ENCODE measurements around the gene LMTK3.

The LMTK3 gene

DNA sequence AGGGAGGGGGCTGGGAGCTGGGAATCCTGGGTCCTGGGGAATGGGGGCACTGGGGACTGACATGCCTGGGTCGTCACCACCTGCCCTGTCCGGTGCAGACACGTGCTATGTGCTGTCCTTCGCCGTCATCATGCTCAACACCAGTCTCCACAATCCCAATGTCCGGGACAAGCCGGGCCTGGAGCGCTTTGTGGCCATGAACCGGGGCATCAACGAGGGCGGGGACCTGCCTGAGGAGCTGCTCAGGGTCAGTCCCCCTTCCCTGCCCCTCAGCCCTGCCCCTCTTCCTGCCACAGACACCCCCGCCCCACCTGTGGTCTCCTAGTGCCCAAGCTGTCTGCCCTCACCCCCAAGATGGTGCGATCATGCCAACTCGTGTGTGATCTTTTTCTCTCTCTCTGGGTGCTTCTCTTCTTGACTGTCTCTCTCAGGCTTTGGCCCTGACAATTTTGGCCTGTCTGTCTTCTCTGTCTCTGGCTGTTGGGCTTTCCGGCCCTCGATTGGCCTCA is 37.5 kb downstream of the LMTK3 start:
- DNase-seq (ENCODE audit: low spot score): no peak

DNA sequence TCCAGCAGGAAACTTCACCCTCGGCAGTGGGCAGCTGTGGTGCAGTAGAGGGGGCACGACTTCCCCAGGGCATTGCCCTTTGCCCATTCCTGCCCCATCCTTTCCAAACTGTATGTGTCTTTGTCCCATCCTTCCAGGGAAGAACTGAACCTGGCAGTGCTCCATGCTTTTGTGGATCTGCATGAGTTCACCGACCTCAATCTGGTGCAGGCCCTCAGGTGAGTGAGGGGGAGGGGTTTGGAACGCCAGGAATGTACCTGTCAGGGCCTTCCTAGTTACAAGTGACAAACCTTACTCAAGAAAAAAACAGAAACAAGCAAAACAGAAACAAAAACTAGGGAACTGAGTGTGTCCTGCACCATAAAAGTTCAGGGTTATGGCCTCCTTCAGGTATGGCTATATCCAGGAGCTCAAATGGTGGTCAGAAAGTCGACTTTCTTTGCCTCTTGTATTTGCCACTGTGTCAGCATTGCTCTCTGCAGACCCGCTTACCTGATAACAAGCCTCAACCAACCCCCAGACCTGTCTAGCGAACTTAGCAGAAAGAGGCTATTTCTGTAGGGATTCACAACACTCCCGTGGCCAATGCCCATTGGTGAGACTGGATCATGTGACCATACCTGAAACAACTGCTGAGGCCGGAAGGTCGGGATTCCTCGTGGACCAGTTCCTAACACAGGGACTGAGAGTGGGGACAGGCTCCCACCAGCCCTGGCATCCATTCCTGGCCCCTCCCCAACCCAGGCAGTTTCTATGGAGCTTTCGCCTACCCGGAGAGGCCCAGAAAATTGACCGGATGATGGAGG is 38.3 kb downstream of the LMTK3 start:
- no peak for DNase-seq (ENCODE audit: low spot score)

DNA sequence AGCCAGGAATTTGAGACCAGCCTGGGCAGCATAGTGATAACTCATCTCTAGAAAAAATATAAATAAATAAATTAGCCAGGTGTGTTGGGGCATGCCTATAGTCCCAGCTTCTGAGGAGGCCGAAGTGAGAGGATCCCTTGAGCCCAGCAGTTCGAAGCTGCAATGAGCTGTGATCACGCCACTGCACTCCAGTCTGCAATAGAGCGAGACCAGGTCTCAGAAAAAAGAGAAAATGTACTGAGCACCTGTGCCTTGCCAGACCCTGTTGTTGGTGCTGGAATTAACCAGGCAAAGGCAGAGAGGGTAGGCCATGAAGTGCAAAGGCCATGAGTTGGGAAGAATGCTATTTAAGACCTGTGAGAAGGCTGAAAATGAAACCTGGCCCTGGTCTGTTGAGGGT is 39.8 kb downstream of the LMTK3 start:
- no peak for DNase-seq (ENCODE audit: low spot score)

DNA sequence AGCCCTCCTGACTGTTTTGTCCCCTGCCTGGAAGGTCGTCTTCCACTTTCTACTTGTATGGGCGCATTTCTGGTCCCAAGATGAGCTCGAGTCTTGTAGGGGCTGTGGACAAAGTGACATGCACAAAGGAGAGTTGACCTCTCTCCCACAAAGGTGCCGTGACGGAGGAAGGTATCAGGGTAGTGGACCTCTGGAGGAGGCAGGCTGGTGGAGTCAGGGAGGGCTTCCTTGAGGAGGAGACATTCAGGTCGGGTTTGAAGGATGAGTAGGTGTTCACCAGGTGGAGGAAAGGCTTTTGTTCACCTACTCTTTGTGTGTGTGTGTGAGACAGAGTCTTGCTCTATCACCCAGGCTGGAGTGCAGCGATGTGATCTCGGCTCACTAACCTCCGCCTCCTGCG is 40.8 kb downstream of the LMTK3 start:
- DNase-seq (ENCODE audit: low spot score): no peak

DNA sequence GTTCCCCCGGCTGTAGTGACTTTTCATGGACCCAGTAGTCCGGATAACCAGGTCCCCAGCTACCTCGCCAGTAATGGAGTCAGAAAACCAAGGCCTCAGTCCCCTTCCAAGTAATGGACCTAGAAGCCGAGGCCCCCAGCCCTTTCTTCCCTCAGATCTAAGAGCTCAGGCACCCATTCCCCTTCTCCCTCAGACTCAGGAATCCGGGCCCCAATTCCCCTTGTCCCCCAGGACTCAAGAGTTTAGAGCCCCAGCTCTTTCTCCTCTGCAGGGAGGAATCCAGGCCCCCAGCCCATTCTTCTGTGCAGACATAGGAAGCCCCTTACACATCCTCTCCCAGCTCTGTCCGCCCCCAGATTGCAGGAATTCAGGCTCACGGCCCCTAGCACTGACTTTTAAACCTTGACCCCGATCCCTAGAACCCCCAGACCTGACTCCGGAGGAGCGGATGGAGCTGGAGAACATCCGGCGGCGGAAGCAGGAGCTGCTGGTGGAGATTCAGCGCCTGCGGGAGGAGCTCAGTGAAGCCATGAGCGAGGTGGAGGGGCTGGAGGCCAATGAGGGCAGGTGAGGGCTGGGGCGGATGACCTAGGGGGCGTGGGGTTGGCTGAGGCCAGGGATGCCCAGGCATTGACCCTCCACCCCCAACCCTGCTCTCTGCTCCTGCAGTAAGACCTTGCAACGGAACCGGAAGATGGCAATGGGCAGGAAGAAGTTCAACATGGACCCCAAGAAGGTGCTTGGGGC is 41.5 kb downstream of the LMTK3 start:
- no peak for DNase-seq (ENCODE audit: low spot score)

DNA sequence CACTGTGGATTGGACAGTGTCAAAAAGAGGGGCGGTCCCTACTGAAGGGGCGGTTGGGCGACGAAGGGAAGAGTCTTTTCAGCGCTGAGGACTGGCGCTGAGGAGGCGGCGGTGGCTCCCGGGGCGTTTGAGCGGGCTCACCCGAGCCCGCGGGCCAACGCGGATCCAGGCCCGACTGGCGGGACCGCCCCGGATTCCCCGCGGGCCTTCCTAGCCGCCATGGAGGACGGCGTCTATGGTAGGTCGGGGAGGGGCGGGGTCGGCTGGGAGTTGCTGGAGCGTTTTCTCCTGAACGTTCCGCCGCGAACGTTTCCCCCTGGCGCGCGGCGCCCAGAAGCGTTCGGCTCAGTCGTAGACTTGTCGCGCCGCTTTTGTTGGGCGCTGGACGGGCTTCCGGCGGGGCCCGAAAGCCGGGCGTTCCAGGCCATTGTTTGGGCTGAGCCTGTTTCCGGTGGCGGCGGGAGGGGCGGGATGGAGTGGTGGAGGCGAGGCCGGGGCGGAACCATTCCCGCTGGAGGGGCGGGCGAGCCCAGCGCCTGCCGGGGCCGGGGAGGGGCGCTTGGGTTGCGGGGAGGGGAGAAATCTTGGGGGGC is 42.2 kb downstream of the LMTK3 start, which contains the start of gene CYTH2:
CYTH2 (plus strand) TSS at position 81 of the 593 bp plus-strand sequence; CDS start at position 220, 139 bp downstream.
- DNase-seq (ENCODE audit: low spot score): peak; percentile 57

DNA sequence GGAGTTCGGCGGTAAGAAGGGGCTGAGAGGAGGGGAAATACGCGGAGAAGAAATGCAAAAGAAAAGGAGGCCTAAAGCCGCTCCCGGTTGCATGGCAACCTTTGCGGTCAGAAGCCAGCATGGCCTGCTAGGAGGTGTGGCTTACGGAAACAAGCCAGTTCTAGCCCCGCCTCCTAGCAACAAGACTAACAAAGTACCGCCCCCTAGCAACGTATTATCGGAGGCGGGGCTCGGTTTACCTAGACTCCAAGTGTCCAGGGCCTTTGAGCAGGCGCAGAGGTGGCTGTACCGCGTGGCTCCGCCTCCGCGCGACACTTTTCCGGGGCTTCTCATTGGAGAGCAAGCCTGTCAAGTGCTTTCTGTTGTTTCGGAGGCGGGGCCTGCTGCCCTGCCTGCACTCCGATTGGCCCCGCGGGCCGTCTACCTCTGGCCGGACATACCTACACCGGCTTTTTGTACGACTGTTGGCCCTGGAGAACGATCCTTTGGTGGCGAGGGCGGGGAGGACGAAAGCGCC is 42.8 kb downstream of the LMTK3 start:
- peak; percentile 99 for DNase-seq (ENCODE audit: low spot score)

DNA sequence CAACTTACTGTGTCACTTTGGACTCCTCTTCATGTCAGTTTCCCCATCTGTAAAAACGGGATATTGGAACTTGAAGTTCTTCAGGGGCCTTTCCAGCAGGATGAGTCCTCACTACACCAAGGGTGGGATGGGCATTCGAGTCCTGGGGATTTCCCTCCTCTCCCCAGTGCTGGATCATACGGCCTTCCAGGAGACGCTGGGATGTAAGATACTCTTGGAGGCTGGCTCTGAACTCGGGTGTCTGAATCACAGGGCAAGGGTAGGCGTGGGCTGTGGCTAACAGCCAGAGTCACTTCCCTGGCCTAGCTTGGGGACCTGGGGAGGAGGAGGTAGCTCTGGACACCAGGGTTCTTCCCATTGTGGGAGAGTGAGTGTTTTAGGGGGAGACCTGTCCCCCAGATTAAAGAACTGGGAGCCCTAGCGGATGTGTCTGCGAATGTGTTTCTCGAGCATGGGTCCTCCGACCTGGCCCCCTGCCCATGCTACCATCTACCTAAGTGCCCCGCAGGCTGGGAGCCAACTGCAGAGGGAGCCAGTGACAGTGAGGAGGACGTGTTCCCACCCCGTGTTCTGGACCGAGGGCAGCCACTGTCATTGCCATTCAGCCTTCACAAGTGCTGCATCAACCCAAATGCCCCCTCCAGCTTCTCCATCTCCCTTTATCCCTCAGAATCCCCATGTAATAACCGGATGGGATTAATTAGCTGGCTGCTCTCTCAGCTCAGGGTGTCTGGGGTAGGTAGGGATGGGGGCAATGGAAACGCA is 44.9 kb downstream of the LMTK3 start:
- no peak for DNase-seq (ENCODE audit: low spot score)

DNA sequence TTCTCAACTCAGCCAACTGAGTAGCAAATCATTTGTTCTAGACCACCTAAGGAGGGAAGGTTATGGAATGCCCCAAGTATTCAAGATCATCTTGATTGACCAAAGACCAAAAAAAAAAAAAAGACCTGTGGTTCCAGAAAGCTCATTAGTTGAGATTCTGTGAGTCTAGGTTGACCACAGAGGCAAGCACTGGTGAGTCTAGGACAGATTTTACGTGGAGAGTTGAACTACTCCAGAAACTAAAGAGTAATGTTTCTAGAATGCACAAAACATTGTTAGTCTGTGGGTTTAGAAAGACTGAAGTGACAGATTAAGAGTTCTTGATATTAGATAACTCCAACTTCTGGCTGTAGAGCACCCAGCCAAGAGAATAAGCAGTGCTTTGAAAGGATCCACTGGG is 46.4 kb downstream of the LMTK3 start:
- no peak for DNase-seq (ENCODE audit: low spot score)

DNA sequence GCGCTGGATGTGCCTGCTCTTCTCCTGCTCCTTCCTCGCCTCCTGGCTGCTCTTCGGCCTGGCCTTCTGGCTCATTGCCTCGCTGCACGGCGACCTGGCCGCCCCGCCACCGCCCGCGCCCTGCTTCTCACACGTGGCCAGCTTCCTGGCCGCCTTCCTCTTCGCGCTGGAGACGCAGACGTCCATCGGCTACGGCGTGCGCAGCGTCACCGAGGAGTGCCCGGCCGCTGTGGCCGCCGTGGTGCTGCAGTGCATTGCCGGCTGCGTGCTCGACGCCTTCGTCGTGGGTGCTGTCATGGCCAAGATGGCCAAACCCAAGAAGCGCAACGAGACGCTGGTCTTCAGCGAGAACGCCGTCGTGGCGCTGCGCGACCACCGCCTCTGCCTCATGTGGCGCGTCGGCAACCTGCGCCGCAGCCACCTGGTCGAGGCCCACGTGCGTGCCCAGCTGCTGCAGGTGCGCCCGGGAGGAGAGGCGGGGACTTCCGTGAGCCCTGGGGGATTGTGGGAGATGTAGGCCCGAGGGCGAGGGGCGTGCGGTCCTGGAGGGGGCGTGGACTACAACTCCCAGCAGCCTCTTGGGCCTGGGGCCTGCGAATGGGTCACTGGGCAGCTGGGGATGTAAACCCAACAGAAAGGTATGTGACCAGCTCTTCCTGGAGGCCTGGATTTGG is 49.5 kb downstream of the LMTK3 start:
- no peak for DNase-seq (ENCODE audit: low spot score)

DNA sequence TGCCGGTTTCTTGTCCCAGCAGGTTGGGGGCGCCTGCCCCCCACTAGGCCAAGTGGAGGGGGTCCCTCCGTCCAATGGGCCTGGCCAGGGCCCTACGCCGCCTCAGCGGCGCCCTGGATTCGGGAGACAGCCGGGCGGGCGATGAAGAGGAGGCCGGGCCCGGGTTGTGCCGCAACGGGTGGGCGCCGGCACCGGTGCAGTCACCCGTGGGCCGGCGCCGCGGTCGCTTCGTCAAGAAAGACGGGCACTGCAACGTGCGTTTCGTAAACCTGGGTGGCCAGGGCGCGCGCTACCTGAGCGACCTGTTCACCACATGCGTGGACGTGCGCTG is 50.0 kb downstream of the LMTK3 start:
- no peak for DNase-seq (ENCODE audit: low spot score)

DNA sequence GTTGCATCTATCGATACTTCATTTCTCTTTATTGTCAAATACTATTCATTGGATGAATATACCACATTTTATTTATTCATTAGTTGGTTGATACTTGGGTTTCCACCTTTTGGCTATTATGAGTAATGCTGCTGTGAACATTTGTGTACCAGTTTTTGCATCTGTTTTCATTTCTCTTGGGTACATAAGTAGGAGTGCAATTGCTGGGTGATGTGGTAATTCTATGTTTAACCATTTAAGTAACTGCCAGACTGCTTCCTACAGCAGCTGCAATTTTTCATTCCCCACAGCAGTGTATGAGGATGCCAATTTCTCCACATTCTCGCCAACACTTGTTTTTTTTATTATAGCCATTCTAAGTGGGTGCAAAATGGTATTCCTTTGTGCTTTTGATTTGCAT is 53.6 kb downstream of the LMTK3 start:
- no peak for DNase-seq (ENCODE audit: low spot score)

DNA sequence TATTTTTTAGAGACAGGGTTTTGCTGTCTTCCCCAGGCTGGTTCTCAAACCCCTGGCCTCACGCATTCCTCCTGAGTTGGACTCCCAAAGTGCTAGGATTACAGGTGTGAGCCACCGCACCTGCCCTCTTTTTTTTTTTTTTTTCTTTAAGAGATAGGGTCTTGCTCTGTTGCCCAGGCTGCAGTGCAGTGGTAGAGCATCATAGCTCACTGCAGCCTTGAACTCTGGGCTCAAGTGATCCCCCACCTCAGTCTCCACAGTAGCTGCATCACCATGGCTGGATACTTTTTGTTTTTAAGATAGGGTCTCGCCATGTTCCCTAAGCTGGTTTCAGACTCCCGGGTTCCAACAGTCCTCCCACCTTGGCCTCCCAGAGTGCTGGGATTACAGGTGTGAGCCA is 54.8 kb downstream of the LMTK3 start:
- DNase-seq (ENCODE audit: low spot score): no peak

DNA sequence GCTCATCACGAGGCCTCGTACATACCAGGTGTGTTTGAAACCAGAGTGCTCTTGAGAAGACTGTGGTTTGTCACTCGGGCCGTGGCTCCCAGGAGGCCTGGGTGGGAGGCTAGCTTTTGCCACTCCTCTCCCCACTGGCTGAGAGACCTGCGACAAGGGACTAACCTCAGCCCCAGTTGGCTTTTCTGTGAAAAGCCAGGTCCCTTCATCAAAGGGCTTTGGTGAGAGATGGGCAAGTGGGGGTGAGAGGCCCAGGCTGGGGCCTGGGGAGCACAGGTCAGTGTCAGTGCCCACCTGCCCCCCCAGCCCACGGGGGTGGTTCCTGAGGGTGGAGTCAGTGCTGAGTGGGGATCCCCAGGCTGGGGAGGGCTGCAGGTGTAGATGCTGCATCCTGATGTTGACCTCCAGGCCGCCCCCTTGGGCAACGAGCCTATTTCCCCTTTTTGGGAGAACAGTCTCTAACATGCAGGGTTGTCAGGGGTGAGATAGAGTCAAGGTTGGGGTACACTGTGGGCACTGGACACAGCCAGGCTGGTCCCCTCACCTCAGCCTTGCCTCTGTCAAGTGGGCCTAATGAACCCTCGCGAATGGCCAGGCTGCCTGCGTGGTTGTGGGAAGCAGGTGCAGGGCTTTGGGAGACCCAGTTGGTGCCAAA is 55.6 kb downstream of the LMTK3 start:
- DNase-seq (ENCODE audit: low spot score): no peak

DNA sequence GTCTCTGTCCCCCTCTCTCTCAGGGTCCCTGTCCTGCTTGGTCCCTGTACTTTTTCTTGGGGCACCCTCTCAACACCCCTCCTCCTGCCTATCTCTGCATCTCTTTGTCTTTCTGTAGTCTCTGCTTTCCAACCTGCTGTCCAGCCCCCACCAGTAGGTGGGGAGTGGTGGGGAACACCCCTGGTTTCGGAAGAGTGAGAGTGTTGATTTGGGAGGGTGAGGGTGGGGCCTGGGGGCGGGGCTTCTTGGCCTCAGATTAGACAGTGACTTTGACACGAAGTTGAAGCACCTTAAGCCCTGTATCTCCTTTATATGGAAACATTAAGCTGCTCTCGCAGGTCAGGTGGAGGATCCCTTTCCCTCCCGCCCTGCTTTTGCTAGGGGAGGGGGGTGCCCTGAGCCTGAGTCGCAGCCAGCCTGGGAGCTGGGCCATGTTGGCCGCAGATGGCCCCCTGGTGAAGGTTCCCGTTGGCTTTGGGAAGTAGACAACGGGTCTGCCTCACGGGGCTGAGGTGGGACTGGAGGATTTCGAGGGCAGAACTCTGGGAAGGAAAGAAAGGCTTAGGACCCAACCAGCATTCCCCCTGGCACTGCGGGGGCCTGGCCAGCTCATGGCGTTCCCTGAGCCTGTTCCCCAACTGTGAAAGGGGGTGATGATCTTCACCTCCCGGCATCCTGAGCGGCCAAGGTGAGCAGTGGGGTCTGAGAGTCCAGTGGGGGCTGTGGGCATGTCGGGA is 56.3 kb downstream of the LMTK3 start, which contains the start of gene KCNJ14:
KCNJ14 (plus strand) TSS at position 404 of the 737 bp plus-strand sequence. CDS start 6,151 bp downstream, outside the sequence.
- DNase-seq (ENCODE audit: low spot score): no peak

DNA sequence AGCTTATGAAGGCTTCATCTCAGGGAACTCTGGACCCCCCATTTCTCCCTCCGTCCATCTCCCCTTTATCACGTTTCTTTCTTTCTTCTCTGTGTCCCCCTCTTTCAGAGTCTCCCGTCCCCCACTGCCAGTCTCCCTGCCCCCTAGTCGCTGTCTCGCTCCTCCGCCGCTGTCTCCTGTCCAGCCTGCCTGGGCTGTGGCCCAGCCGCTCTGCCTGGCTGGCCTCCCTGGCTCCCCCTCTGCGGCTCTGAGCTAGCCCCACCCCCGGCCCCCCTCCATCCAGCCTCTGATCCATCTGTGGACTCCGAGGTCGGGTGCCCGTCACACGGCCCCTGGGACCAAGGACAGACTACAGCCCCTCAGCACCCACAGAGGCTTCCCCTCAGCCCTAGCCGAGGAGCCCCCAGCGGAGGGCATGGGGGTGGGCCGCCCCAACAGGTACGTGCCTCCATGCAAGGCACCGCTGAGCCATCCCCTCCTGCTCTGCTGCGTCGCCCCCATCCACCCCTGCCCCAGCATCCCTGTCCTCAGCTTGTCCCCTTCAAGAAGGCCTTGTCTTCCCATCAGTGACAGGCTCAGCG is 57.4 kb downstream of the LMTK3 start:
- no peak for DNase-seq (ENCODE audit: low spot score)

DNA sequence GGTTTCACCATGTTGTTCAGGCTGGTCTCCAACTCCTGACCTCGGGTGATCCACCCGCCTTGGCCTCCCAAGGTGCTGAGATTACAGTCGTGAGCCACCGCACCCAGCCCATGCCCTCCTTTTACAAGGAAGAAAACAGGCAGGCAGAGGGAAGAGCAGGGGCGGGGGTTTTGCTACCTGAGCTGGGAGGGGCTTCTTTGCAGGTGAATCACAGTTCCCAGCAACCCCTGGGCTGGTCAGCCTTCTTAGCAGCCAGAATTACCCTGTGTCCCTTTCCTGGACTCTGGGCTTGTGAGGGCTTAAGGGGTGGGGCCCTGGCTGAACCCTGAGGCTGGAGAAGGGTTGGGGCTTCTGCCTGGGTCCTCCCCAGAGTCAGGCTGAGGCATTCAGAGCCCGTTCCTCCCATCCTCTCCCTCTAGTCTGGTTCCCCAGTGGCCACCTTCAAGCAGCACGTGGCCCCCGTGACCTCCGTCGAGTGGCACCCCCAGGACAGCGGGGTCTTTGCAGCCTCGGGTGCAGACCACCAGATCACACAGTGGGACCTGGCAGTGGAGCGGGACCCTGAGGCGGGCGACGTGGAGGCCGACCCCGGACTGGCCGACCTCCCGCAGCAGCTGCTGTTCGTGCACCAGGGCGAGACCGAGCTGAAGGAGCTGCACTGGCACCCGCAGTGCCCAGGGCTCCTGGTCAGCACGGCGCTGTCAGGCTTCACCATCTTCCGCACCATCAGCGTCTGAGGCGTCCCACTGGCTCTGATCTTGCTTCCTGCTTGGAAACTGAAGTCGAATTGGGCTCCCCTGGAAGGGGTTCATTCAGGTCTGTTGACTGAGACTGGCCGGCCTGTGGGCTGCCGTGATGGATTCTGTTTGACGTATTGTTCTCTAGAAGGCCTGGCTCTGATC is 59.1 kb downstream of the LMTK3 start:
- DNase-seq (ENCODE audit: low spot score): no peak

DNA sequence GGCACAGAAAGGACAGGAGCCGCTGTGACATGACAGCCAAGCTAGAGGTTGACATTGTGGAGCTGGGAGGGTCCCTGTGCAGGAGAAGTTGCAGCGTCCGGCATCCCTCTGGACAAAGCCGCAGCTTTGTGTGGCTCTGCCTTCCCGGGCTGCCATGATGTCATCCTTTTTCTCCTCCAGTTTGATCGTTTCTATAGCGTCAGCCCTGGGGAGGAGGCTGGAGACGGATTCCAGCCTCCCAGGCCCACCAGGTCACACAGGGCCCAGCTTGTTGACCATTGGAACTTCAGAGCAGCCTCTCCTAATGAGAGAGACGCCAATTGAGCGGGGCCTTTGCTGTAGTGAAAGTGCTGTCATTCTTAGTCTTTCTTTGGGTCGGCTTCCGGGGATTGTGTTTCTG is 60.0 kb downstream of the LMTK3 start:
- no peak for DNase-seq (ENCODE audit: low spot score)
